Psoas muscle (tissue), 8 donors: ENCODE results near the gene ERBB3. TPM values are rescaled to one million over a fixed set of nuclear protein-coding genes. Genes with fewer than 3 reads are reported as not detected.

ENCODE experiments used
- ATAC-seq, 4 donors: fragments of 200-7000 bp; cut with Tn5 transposase; one replicate each; pipeline ENCODE4 v1.9.1; 2020; ENCODE audit warnings: moderate library complexity in 3 of 4, mild to moderate bottlenecking in 2 of 4
- DNase-seq, 2 donors: peaks; one replicate each; pipeline ENCODE4 v3.0.0-alpha.2; 2020
- H3K27ac ChIP-seq: fragments of 200-600 bp; one replicate; pipeline ENCODE4 v1.8.0; 2022
- H3K27me3 ChIP-seq, 3 donors: fragments of 200-600 bp in 1 of 3; one replicate each; pipeline versions ENCODE4 v1.6.1 to v1.8.0; 2013 to 2022; ENCODE audit warnings: low read length in 2 of 3, mild to moderate bottlenecking in 2 of 3, moderate library complexity in 1 of 3; ENCODE audit not compliant: insufficient read depth in 3 of 3
- H3K36me3 ChIP-seq, 2 donors: fragments of 200-600 bp in 1 of 2; one replicate each; pipeline versions ENCODE4 v1.6.1 to v1.8.0; 2013 to 2022; ENCODE audit warnings: low read depth in 1 of 2, mild to moderate bottlenecking in 1 of 2, moderate library complexity in 1 of 2; ENCODE audit not compliant: insufficient read depth in 1 of 2
- H3K4me1 ChIP-seq: fragments of 200-600 bp; one replicate; pipeline ENCODE4 v1.8.0; 2022
- H3K4me3 ChIP-seq: fragments of 200-600 bp; one replicate; pipeline ENCODE4 v1.8.0; 2022; ENCODE audit warnings: mild to moderate bottlenecking
- H3K9me3 ChIP-seq: fragments of 200-600 bp; one replicate; pipeline ENCODE4 v1.8.0; 2022
- WGBS, 3 donors: extraction: QIAGEN DNeasy Blood & Tissue Kit; methylation state at CpG; one replicate each; pipeline versions ENCODE4 v1.1.6 to v1.1.7; 2013; 5-methylcytosine and 5-hydroxymethylcytosine counted together
- intact Hi-C, 2 donors: fragments of 100-400 bp; cut with DNase I; formaldehyde crosslinking; loops; one replicate each; pipeline versions ENCODE4 v1.11.0 to v1.14.2; 2022
- polyA plus RNA-seq, 3 donors: library from polyadenylated mRNA; stranded (reverse); fragments of 200-250 nt; gene quantifications; one replicate each; pipeline ENCODE4 v1.2.3, GENCODE V29; 2013
- total RNA-seq, 4 donors: library from RNA; stranded (reverse); fragmentation: NEBNext Ultra II Directional in 2 of 4; extraction: Animal tissue kit (Norgen Biotek cat#: 25700) in 2 of 4; gene quantifications; one replicate each; pipeline versions ENCODE4 v1.2.1 to v1.2.4, GENCODE V29; 2021 to 2023
- TF ChIP-seq, protein P1 (sequence below): fragments of 200-600 bp; IDR thresholded peaks from one replicate; pipeline ENCODE4 v1.8.0; 2022; ENCODE audit warnings: antibody characterized with exemption
- donor health status: healthy with polysubstance abuse.
- donor health status: DM: no; HTN: no; CAD: no; lungs with moderate emphysema.
- donor health status: Bipolar disorder and iron deficiency.
- donor health status: healthy.
- donor health status: DM: yes; HTN: yes; CAD: no.
- donor health status: DM: no; HTN: no; CAD: no.
- donor health status: DM: no; HTN: no; CAD: no.
- donor health status: DM: yes; HTN: yes; CAD: no.

Gene ERBB3
- total and polyA plus RNA-seq, 7 donors, result 0.13 to 3.9 (median 0.71) TPM

DNA sequence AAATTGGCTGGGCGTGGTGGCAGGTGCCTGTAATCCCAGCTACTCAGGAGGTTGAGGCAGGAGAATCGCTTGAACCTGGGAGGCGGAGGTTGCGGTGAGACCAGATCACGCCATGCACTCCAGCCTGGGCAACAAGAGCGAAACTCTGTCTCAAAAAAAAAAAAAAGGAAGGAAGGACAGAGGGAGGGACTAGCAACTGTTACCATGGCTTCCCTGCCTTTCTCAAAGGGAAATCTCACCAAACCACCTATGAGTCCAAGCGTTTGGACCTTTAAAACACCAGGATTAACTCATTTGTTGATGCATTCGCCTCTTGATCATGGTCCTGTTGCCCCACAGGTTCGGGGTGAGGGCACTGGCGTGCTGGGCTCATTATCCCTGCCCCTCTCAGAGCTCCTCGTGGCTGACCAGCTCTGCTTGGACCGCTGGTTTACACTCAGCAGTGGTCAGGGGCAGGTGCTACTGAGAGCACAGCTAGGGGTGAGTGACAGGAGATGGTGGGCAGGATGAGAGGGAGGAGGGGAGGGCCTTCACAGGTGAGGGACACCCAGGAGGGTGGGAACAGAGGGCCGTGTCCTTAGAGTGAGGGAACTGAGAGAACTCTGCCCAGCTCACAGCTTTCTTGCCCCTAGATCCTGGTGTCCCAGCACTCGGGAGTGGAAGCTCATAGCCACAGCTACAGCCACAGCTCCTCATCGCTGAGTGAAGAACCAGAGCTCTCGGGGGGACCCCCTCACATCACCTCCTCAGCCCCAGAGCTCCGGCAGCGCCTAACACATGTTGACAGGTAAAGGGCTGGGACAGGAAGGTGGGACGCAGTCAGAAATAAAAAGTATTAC, 62.2 kb downstream of the ERBB3 start:
- WGBS, 3 donors, result 86 to 91% (median 88%) methylated on average over 19 of the region's 19 CpGs
- Histone ChIP-seq H3K27ac (peak overlapping the region; percentile 16), H3K4me3 (no peak overlapping the region), H3K36me3 (peaks cover 9 to 84% of the 10 kb centered on the region in 2 donors), H3K4me1 (peaks cover 3% of the 10 kb centered on the region), H3K9me3 (no peaks in the 10 kb centered on the region), H3K27me3 (no peaks in the 10 kb centered on the region)
- no peak for DNase-seq
- TF ChIP-seq, protein P1, sequence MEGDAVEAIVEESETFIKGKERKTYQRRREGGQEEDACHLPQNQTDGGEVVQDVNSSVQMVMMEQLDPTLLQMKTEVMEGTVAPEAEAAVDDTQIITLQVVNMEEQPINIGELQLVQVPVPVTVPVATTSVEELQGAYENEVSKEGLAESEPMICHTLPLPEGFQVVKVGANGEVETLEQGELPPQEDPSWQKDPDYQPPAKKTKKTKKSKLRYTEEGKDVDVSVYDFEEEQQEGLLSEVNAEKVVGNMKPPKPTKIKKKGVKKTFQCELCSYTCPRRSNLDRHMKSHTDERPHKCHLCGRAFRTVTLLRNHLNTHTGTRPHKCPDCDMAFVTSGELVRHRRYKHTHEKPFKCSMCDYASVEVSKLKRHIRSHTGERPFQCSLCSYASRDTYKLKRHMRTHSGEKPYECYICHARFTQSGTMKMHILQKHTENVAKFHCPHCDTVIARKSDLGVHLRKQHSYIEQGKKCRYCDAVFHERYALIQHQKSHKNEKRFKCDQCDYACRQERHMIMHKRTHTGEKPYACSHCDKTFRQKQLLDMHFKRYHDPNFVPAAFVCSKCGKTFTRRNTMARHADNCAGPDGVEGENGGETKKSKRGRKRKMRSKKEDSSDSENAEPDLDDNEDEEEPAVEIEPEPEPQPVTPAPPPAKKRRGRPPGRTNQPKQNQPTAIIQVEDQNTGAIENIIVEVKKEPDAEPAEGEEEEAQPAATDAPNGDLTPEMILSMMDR, result no peak
- intact Hi-C loops, result no loop called here
- peak in 1 of 4 donors; percentile 30 for ATAC-seq

DNA sequence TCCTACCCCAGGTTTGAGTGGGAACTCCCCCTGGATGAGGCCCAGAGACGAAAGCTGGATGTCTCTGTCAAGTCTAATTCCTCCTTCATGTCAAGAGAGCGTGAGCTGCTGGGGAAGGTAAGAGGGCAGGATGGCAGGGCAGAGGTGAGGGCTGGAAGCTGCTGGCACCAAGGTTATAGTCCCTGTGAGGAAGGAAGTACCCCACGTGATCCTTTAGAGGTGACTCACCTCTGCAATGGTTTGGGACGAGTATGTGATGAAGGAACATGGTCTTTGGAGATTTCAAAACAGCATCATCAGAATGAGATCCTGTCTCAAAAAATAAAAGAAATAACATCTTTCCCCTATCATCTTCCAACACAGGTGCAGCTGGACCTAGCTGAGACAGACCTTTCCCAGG, 63.3 kb downstream of the ERBB3 start:
- H3K9me3 ChIP-seq, result no peaks in the 10 kb centered on the region
- DNase-seq, result no peak
- no peak overlapping the region for H3K4me3 ChIP-seq
- WGBS, 3 donors, result 66 to 78% (median 78%) methylated on average over 4 of the region's 4 CpGs
- H3K4me1 ChIP-seq, result peaks cover 3% of the 10 kb centered on the region
- intact Hi-C loops, result no loop called here
- no peaks in the 10 kb centered on the region for H3K27me3 ChIP-seq
- peaks cover 5 to 73% of the 10 kb centered on the region in 2 donors for H3K36me3 ChIP-seq
- no peak for ATAC-seq
- TF ChIP-seq, protein P1, result no peak
- peak overlapping the region; percentile 43 for H3K27ac ChIP-seq

DNA sequence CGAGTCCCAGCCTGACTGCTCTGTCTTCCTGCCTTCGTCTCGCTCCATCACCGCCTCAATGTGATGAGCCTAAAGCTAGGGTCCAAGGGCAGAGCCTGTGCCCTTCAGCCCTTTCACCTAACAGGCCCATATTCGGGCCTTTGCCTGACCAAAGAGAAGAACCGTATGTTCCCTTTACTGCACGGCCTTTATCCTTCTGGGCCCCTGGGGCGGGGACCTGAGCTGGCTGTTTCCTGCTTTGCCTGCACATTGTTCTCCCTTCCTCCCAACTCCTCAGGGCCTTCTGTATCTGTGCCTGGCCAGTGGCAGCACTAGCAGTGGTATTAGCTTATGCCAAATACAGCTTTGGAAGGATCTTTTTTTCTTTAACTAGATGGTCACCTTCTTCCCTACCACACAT, 63.9 kb downstream of the ERBB3 start:
- ATAC-seq (peak in 3 of 4 donors; percentile 20 to 47 (median 24)), DNase-seq (no peak)
- peaks cover under 1 to 67% of the 10 kb centered on the region in 2 donors for H3K36me3 ChIP-seq
- no peaks in the 10 kb centered on the region for H3K27me3 ChIP-seq
- intact Hi-C loops, result no loop called here
- 66 to 74% (median 71%) methylated on average over 8 of the region's 8 CpGs for WGBS, 3 donors
- H3K9me3 ChIP-seq, result no peaks in the 10 kb centered on the region
- H3K4me1 ChIP-seq, result peaks cover 3% of the 10 kb centered on the region
- peak overlapping the region; percentile 43 for H3K27ac ChIP-seq
- TF ChIP-seq, protein P1, result no peak
- no peak overlapping the region for H3K4me3 ChIP-seq

DNA sequence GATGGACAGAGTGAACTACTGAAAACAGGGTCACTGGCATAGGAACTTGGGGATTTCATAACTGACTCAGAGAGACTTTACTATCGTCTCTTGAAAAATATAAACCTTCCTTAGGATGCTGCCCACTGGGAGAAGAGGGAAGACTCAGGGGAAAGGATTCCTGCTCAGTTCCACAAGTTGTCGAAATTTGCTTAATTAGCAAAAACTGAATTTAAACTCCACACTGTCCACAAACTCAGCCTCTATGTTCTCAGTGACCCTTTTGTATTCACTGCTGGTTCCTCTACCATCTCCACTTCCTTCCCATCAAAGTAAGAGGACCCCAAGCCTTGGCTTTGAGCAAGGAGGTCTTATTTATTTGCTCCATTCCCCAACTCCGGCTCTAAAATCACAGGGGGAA, 65.3 kb downstream of the ERBB3 start:
- no peak overlapping the region for H3K27ac ChIP-seq
- no peaks in the 10 kb centered on the region for H3K9me3 ChIP-seq
- no peaks in the 10 kb centered on the region for H3K27me3 ChIP-seq
- intact Hi-C loops, result no loop called here
- H3K4me1 ChIP-seq, result peaks cover 3% of the 10 kb centered on the region
- ATAC-seq (no peak), DNase-seq (no peak)
- WGBS, 3 donors, result 76 to 89% (median 82%) methylated on average over 3 of the region's 3 CpGs
- TF ChIP-seq, protein P1, result no peak
- H3K4me3 ChIP-seq, result no peak overlapping the region
- peaks cover 0 to 66% of the 10 kb centered on the region in 2 donors for H3K36me3 ChIP-seq
